K562 (cell line): ENCODE measurements around the gene TNIK. TPM values are rescaled to one million over a fixed set of nuclear protein-coding genes. Genes with fewer than 3 reads are reported as not detected.
A peak's percentile ranks its signal among the peaks of the same experiment; 100 is the strongest.

ENCODE experiments used
- BRD9 ChIP-seq: fragments of 450-650 bp; IDR thresholded peaks from 2 replicates; pipeline ENCODE4 v1.6.1; 2018; ENCODE audit warnings: low read depth; ENCODE audit not compliant: partially characterized antibody
- ELK3 ChIP-seq: fragments of 450-650 bp; formaldehyde crosslinking; IDR thresholded peaks from 2 replicates; pipeline ENCODE4 v1.4.0; 2020; ENCODE audit warnings: mild to moderate bottlenecking
- EP400 ChIP-seq: fragments of 450-650 bp; IDR thresholded peaks from 2 replicates; pipeline ENCODE4 v1.6.1; 2017; ENCODE audit warnings: antibody characterized with exemption, mild to moderate bottlenecking, moderate library complexity
- EZH2 ChIP-seq: IDR thresholded peaks from 2 replicates; pipeline ENCODE4 v1.6.1; 2012; ENCODE audit warnings: low read depth, mild to moderate bottlenecking, inconsistent platforms, low read length, borderline replicate concordance
- FIP1L1 ChIP-seq: fragments of 200-400 bp; formaldehyde crosslinking; IDR thresholded peaks from 2 replicates; pipeline ENCODE4 v1.6.1; 2018; ENCODE audit warnings: mild to moderate bottlenecking, low read depth, low read length; ENCODE audit not compliant: poor library complexity, severe bottlenecking
- GATAD2B ChIP-seq: fragments of 450-650 bp; IDR thresholded peaks from 2 replicates; pipeline ENCODE4 v1.6.1; 2017; ENCODE audit warnings: mild to moderate bottlenecking, borderline replicate concordance
- NCOA2 ChIP-seq, 2 experiments: fragments of 450-650 bp; IDR thresholded peaks; 2 replicates each; pipeline ENCODE4 v1.6.1; 2018; ENCODE audit warnings: mild to moderate bottlenecking in 2 of 2, moderate library complexity in 1 of 2; ENCODE audit not compliant: partially characterized antibody in 2 of 2
- NUFIP1 ChIP-seq: fragments of 450-650 bp; IDR thresholded peaks from 2 replicates; pipeline ENCODE4 v1.6.1; 2018; ENCODE audit not compliant: partially characterized antibody
- RCOR1 ChIP-seq, 2 experiments: IDR thresholded peaks; 2 replicates each; pipeline ENCODE4 v1.6.1; 2012; ENCODE audit warnings: low read depth in 2 of 2, low read length in 2 of 2, borderline replicate concordance in 1 of 2, improper control_type of control experiment in 1 of 2
- RHOXF2B ChIP-seq: fragments of 250-450 bp; sonication (Bioruptor Pico); conservative IDR thresholded peaks from 2 replicates; pipeline ENCODE4 v1.5.1; 2021
- SMARCB1 ChIP-seq: IDR thresholded peaks from 2 replicates; pipeline ENCODE4 v1.6.1; 2011; ENCODE audit warnings: improper control_type of control experiment, low read depth; ENCODE audit not compliant: insufficient read length
- TCF7 ChIP-seq: sonication (generic); IDR thresholded peaks from 2 replicates; pipeline ENCODE4 v1.6.1; 2016; ENCODE audit warnings: antibody characterized with exemption, borderline replicate concordance
- TEAD4 ChIP-seq, 2 experiments: sonication (generic) in 1 of 2; formaldehyde crosslinking in 1 of 2; IDR thresholded peaks; 2 replicates each; pipeline versions ENCODE4 v1.6.1 to v1.8.0; 2012 to 2022; ENCODE audit warnings: borderline replicate concordance in 1 of 2, inconsistent platforms in 1 of 2, low read length in 1 of 2, mild to moderate bottlenecking in 1 of 2, missing genetic modification reagents in 1 of 2
- ZFP30 ChIP-seq: fragments of 250-450 bp; sonication (Bioruptor Pico); IDR thresholded peaks from 2 replicates; pipeline ENCODE4 v1.8.0; 2022; ENCODE audit warnings: moderate library complexity, mild to moderate bottlenecking, inconsistent platforms, borderline replicate concordance
- ZNF830 ChIP-seq: fragments of 250-450 bp; sonication (Bioruptor Pico); IDR thresholded peaks from 2 replicates; pipeline ENCODE4 v1.5.0; 2021; ENCODE audit warnings: mild to moderate bottlenecking
- polyA plus RNA-seq, 8 experiments: library from polyadenylated mRNA; depleted of rRNA in 4 of 8; stranded (reverse) in 5 of 8; unstranded in 3 of 8; fragments of >200 nt; fragmentation: Nextera tagmentation in 2 of 8; fragmentation: Illumina TruSeq in 1 of 8; extraction: Ambion mirVana in 2 of 8; extraction: Trizol in 1 of 8; gene quantifications; 2 replicates each; pipeline versions ENCODE4 v1.2.1 to v1.2.3, GENCODE V29; 2011 to 2014; ENCODE audit warnings: inconsistent platforms in 1 of 8, missing spikeins in 1 of 8
- total RNA-seq, 7 experiments: library from RNA; depleted of rRNA in 6 of 7; stranded (reverse); fragments of >200 nt in 6 of 7; fragmentation: Illumina TruSeq in 2 of 7; extraction: Trizol in 2 of 7; gene quantifications; 2 replicates each; pipeline versions ENCODE4 v1.2.1 to v1.2.3, GENCODE V29; 2011 to 2021; ENCODE audit warnings: low replicate concordance in 1 of 7
- TF ChIP-seq, protein P1 (sequence below): fragments of 450-650 bp; IDR thresholded peaks from 2 replicates; pipeline ENCODE4 v1.6.1; 2016; ENCODE audit warnings: missing biosample characterization, missing genetic modification characterization
- TF ChIP-seq, protein P2 (sequence below): sonication (generic); formaldehyde crosslinking; IDR thresholded peaks from 2 replicates; pipeline ENCODE4 v1.8.0; 2023; ENCODE audit warnings: mild to moderate bottlenecking, missing genetic modification reagents

TNIK gene
- total and polyA plus RNA-seq, 9 of the 15 experiments (the other 6 are each of a cell fraction or from before 2014, with no cell fraction given): 6.6 to 39.0 (median 24.7) TPM

- TF ChIP-seq EP400 (peak; percentile 78), SMARCB1 (no peak), EZH2 (no peak), GATAD2B (no peak), NUFIP1 (no peak), ELK3 (CRISPR knock-in tag) (no peak), ZFP30 (CRISPR knock-in tag) (no peak), TCF7 (no peak), RHOXF2B (no peak), ZNF830 (CRISPR knock-in tag) (no peak), RCOR1 (IDR thresholded peaks at IDR 0.05; ENCODE audit: borderline replicate concordance in 1 of 2, low read depth in 2 of 2, low read length in 2 of 2) (no peak), BRD9 (peak; percentile 46), FIP1L1 (no peak), TEAD4 (IDR thresholded peaks at IDR 0.05; ENCODE audit: low read length) (no peak), TEAD4 (CRISPR knock-in tag; IDR thresholded peaks at IDR 0.05; ENCODE audit: borderline replicate concordance) (no peak), NCOA2 (IDR thresholded peaks at IDR 0.05; ENCODE audit: partially characterized antibody in 2 of 2) (no peak)
- TF ChIP-seq, protein P1, sequence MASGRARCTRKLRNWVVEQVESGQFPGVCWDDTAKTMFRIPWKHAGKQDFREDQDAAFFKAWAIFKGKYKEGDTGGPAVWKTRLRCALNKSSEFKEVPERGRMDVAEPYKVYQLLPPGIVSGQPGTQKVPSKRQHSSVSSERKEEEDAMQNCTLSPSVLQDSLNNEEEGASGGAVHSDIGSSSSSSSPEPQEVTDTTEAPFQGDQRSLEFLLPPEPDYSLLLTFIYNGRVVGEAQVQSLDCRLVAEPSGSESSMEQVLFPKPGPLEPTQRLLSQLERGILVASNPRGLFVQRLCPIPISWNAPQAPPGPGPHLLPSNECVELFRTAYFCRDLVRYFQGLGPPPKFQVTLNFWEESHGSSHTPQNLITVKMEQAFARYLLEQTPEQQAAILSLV (tag): no peak
- TF ChIP-seq, protein P2, sequence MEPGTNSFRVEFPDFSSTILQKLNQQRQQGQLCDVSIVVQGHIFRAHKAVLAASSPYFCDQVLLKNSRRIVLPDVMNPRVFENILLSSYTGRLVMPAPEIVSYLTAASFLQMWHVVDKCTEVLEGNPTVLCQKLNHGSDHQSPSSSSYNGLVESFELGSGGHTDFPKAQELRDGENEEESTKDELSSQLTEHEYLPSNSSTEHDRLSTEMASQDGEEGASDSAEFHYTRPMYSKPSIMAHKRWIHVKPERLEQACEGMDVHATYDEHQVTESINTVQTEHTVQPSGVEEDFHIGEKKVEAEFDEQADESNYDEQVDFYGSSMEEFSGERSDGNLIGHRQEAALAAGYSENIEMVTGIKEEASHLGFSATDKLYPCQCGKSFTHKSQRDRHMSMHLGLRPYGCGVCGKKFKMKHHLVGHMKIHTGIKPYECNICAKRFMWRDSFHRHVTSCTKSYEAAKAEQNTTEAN (CRISPR knock-in tag): no peak
Observed at GRCh38 chr3:171460725-171461524, 720 bp upstream of the TNIK start (continued).
